GM18505 (cell line): Measurements from ENCODE around the gene TATDN3.
"Not testable (repeated sequence)": the region's sequence is repeated elsewhere in the genome, so short reads cannot be mapped to it uniquely, and the experiment has no call there.

ENCODE experiments used
- ATAC-seq: cut with Tn5 transposase; IDR thresholded peaks from one replicate; pipeline ENCODE4 v1.9.1; 2021; ENCODE audit not compliant: unreplicated experiment
- POLR2A ChIP-seq: IDR thresholded peaks from 4 replicates; pipeline ENCODE4 v1.6.1; 2011; ENCODE audit warnings: borderline replicate concordance; ENCODE audit not compliant: insufficient read depth, insufficient read length; ENCODE audit errors: extremely low read depth

Gene TATDN3

GRCh38 chr1:212762234-212762633 lies 29.5 kb upstream of the TATDN3 start:
- TF ChIP-seq POLR2A = no peak
- no peak for ATAC-seq

GRCh38 chr1:212762839-212763238 lies 28.9 kb upstream of the TATDN3 start:
- ATAC-seq = no peak
- TF ChIP-seq POLR2A = no peak

GRCh38 chr1:212764718-212765281 lies 26.9 kb upstream of the TATDN3 start:
- not testable (repeated sequence) for ATAC-seq

GRCh38 chr1:212766825-212767224 lies 24.9 kb upstream of the TATDN3 start:
- ATAC-seq = not testable (repeated sequence)

- no peak for TF ChIP-seq POLR2A
- ATAC-seq = no peak
These were observed 22.1 kb upstream of the TATDN3 start for GRCh38 chr1:212769459-212770167.

GRCh38 chr1:212771341-212771740 lies 20.4 kb upstream of the TATDN3 start:
- no peak for TF ChIP-seq POLR2A
- ATAC-seq = no peak

GRCh38 chr1:212773011-212773410 lies 18.7 kb upstream of the TATDN3 start:
- no peak for TF ChIP-seq POLR2A
- ATAC-seq = no peak

- TF ChIP-seq POLR2A = no peak
- no peak for ATAC-seq
These were observed 17.1 kb upstream of the TATDN3 start for GRCh38 chr1:212774584-212774983.

- no peak for TF ChIP-seq POLR2A
- no peak for ATAC-seq
These were observed 16.5 kb upstream of the TATDN3 start for GRCh38 chr1:212775241-212775640.

- no peak for ATAC-seq
- no peak for TF ChIP-seq POLR2A
These were observed 14.5 kb upstream of the TATDN3 start for GRCh38 chr1:212777151-212777550.

- ATAC-seq = not testable (repeated sequence)
These were observed 12.6 kb upstream of the TATDN3 start for GRCh38 chr1:212779086-212779485.

- ATAC-seq = no peak
- TF ChIP-seq POLR2A = no peak
These were observed 10.9 kb upstream of the TATDN3 start for GRCh38 chr1:212780759-212781158.

- ATAC-seq = no peak
- no peak for TF ChIP-seq POLR2A
These were observed 10.5 kb upstream of the TATDN3 start for GRCh38 chr1:212781225-212781624.

GRCh38 chr1:212782422-212783154 lies 9.1 kb upstream of the TATDN3 start:
- TF ChIP-seq POLR2A = no peak
- ATAC-seq = no peak
